Measurements from ENCODE around the gene ATF6B.

Gene ATF6B

GRCh38 chr6:32140420-32141046 lies 12.5 kb upstream of the ATF6B start:
- Histone ChIP-seq H3K23ac (ENCODE audit: low read length) (no peak overlapping the region), H3K27me3 (ENCODE audit: insufficient read depth, low read length) (no peaks in the 10 kb centered on the region), H3K14ac (ENCODE audit: low read length) (no peak overlapping the region), H3K36me3 (ENCODE audit: control insufficient read depth in 1 of 2, insufficient read depth in 2 of 2, low read length in 2 of 2) (no peaks in the 10 kb centered on the region), H3K27ac (ENCODE audit: low read depth, low read length) (no peak overlapping the region), H2AFZ (ENCODE audit: insufficient read depth, low read length, poor library complexity) (no peak overlapping the region), H3K9ac (ENCODE audit: low read length) (no peak overlapping the region), H2BK12ac (ENCODE audit: low read length) (no peak overlapping the region), H3K4me1 (ENCODE audit: control insufficient read depth in 1 of 2, insufficient read depth in 2 of 2, low read length in 2 of 2) (no peaks in the 10 kb centered on the region), H3K79me2 (ENCODE audit: control insufficient read depth, insufficient read depth, low read length, poor library complexity) (no peaks in the 10 kb centered on the region), H3K9me3 (ENCODE audit: insufficient read depth, low read depth, low read length) (no peaks in the 10 kb centered on the region), H3K79me1 (ENCODE audit: low read length) (no peaks in the 10 kb centered on the region), H4K91ac (ENCODE audit: low read depth, low read length) (no peak overlapping the region), H3K4ac (ENCODE audit: low read depth, low read length) (no peak overlapping the region), H3K4me3 (ENCODE audit: low read depth, low read length) (no peak overlapping the region), H2BK120ac (ENCODE audit: insufficient read depth, low read length, poor library complexity) (no peak overlapping the region), H4K12ac (ENCODE audit: low read depth, low read length) (no peak overlapping the region), H3K4me2 (ENCODE audit: low read length) (no peak overlapping the region), H4K8ac (ENCODE audit: low read depth, low read length) (no peak overlapping the region), H3K18ac (ENCODE audit: low read length) (no peak overlapping the region), H2BK5ac (ENCODE audit: low read depth, low read length, poor library complexity) (no peak overlapping the region), H2AK5ac (ENCODE audit: low read length) (no peak overlapping the region)
- no CpG with 5 or more reads among the region's 5 CpGs for WGBS (ENCODE audit: extremely low coverage, insufficient coverage, insufficient read length)
- no peak for DNase-seq

- no peak overlapping the region for H3K4me2 ChIP-seq (ENCODE audit: low read length)
- no peak overlapping the region for H2BK5ac ChIP-seq (ENCODE audit: low read depth, low read length, poor library complexity)
Measured at GRCh38 chr6:32139590-32139989, 11.5 kb upstream of the ATF6B start.

GRCh38 chr6:32137454-32137853 lies 9.4 kb upstream of the ATF6B start:
- Histone ChIP-seq H3K27me3 (ENCODE audit: insufficient read depth, low read length) (no peaks in the 10 kb centered on the region), H2BK120ac (ENCODE audit: insufficient read depth, low read length, poor library complexity) (no peak overlapping the region), H3K79me2 (ENCODE audit: control insufficient read depth, insufficient read depth, low read length, poor library complexity) (no peaks in the 10 kb centered on the region), H2AFZ (ENCODE audit: insufficient read depth, low read length, poor library complexity) (no peak overlapping the region), H3K79me1 (ENCODE audit: low read length) (no peaks in the 10 kb centered on the region), H3K27ac (ENCODE audit: low read depth, low read length) (no peak overlapping the region), H3K14ac (ENCODE audit: low read length) (no peak overlapping the region), H2BK12ac (ENCODE audit: low read length) (no peak overlapping the region), H3K23ac (ENCODE audit: low read length) (no peak overlapping the region), H3K18ac (ENCODE audit: low read length) (no peak overlapping the region), H3K9me3 (ENCODE audit: insufficient read depth, low read depth, low read length) (no peaks in the 10 kb centered on the region), H3K36me3 (ENCODE audit: control insufficient read depth in 1 of 2, insufficient read depth in 2 of 2, low read length in 2 of 2) (no peaks in the 10 kb centered on the region), H4K8ac (ENCODE audit: low read depth, low read length) (no peak overlapping the region), H3K4me2 (ENCODE audit: low read length) (no peak overlapping the region), H3K4me3 (ENCODE audit: low read depth, low read length) (no peak overlapping the region), H3K9ac (ENCODE audit: low read length) (no peak overlapping the region), H2AK5ac (ENCODE audit: low read length) (no peak overlapping the region), H4K12ac (ENCODE audit: low read depth, low read length) (no peak overlapping the region), H3K4me1 (ENCODE audit: control insufficient read depth in 1 of 2, insufficient read depth in 2 of 2, low read length in 2 of 2) (no peaks in the 10 kb centered on the region), H4K91ac (ENCODE audit: low read depth, low read length) (no peak overlapping the region), H2BK5ac (ENCODE audit: low read depth, low read length, poor library complexity) (no peak overlapping the region), H3K4ac (ENCODE audit: low read depth, low read length) (no peak overlapping the region)
- DNase-seq = no peak

More at GRCh38 chr6:32139590-32139989, 11.5 kb upstream of the ATF6B start:
- Histone ChIP-seq H3K79me2 (ENCODE audit: control insufficient read depth, insufficient read depth, low read length, poor library complexity) (no peaks in the 10 kb centered on the region), H3K4ac (ENCODE audit: low read depth, low read length) (no peak overlapping the region), H3K79me1 (ENCODE audit: low read length) (no peaks in the 10 kb centered on the region), H3K36me3 (ENCODE audit: control insufficient read depth in 1 of 2, insufficient read depth in 2 of 2, low read length in 2 of 2) (no peaks in the 10 kb centered on the region), H4K8ac (ENCODE audit: low read depth, low read length) (no peak overlapping the region), H3K27ac (ENCODE audit: low read depth, low read length) (no peak overlapping the region), H2AFZ (ENCODE audit: insufficient read depth, low read length, poor library complexity) (no peak overlapping the region), H2BK12ac (ENCODE audit: low read length) (no peak overlapping the region), H3K18ac (ENCODE audit: low read length) (no peak overlapping the region), H2AK5ac (ENCODE audit: low read length) (no peak overlapping the region), H3K4me1 (ENCODE audit: control insufficient read depth in 1 of 2, insufficient read depth in 2 of 2, low read length in 2 of 2) (no peaks in the 10 kb centered on the region), H2BK120ac (ENCODE audit: insufficient read depth, low read length, poor library complexity) (no peak overlapping the region), H3K9ac (ENCODE audit: low read length) (no peak overlapping the region), H3K4me3 (ENCODE audit: low read depth, low read length) (no peak overlapping the region), H3K23ac (ENCODE audit: low read length) (no peak overlapping the region), H4K91ac (ENCODE audit: low read depth, low read length) (no peak overlapping the region), H3K9me3 (ENCODE audit: insufficient read depth, low read depth, low read length) (no peaks in the 10 kb centered on the region), H3K27me3 (ENCODE audit: insufficient read depth, low read length) (no peaks in the 10 kb centered on the region), H4K12ac (ENCODE audit: low read depth, low read length) (no peak overlapping the region), H3K14ac (ENCODE audit: low read length) (no peak overlapping the region)
- no CpG with 5 or more reads among the region's 5 CpGs for WGBS (ENCODE audit: extremely low coverage, insufficient coverage, insufficient read length)
- no peak for DNase-seq

- H2AK5ac ChIP-seq (ENCODE audit: low read length) = no peak overlapping the region
Measured at GRCh38 chr6:32133786-32134185, 5.7 kb upstream of the ATF6B start.

More at GRCh38 chr6:32133786-32134185, 5.7 kb upstream of the ATF6B start:
- Histone ChIP-seq H3K18ac (ENCODE audit: low read length) (no peak overlapping the region), H2BK5ac (ENCODE audit: low read depth, low read length, poor library complexity) (no peak overlapping the region), H4K91ac (ENCODE audit: low read depth, low read length) (no peak overlapping the region), H3K9ac (ENCODE audit: low read length) (no peak overlapping the region), H3K79me2 (ENCODE audit: control insufficient read depth, insufficient read depth, low read length, poor library complexity) (peaks cover 5% of the 10 kb centered on the region), H3K14ac (ENCODE audit: low read length) (no peak overlapping the region), H3K4ac (ENCODE audit: low read depth, low read length) (no peak overlapping the region), H4K8ac (ENCODE audit: low read depth, low read length) (no peak overlapping the region), H3K27me3 (ENCODE audit: insufficient read depth, low read length) (no peaks in the 10 kb centered on the region), H3K4me3 (ENCODE audit: low read depth, low read length) (no peak overlapping the region), H2BK120ac (ENCODE audit: insufficient read depth, low read length, poor library complexity) (no peak overlapping the region), H3K9me3 (ENCODE audit: insufficient read depth, low read depth, low read length) (no peaks in the 10 kb centered on the region), H3K27ac (ENCODE audit: low read depth, low read length) (no peak overlapping the region), H3K36me3 (ENCODE audit: control insufficient read depth in 1 of 2, insufficient read depth in 2 of 2, low read length in 2 of 2) (no peaks in the 10 kb centered on the region), H2BK12ac (ENCODE audit: low read length) (no peak overlapping the region), H4K12ac (ENCODE audit: low read depth, low read length) (no peak overlapping the region), H3K79me1 (ENCODE audit: low read length) (peaks cover 9% of the 10 kb centered on the region), H3K4me2 (ENCODE audit: low read length) (no peak overlapping the region), H2AFZ (ENCODE audit: insufficient read depth, low read length, poor library complexity) (no peak overlapping the region), H3K23ac (ENCODE audit: low read length) (no peak overlapping the region), H3K4me1 (ENCODE audit: control insufficient read depth in 1 of 2, insufficient read depth in 2 of 2, low read length in 2 of 2) (peaks cover 7 to 8% of the 10 kb centered on the region in 2 experiments)
- DNase-seq = no peak
- no CpG with 5 or more reads among the region's 4 CpGs for WGBS (ENCODE audit: extremely low coverage, insufficient coverage, insufficient read length)
